Activated CD4-positive, alpha-beta T cell treated with anti-CD3 and anti-CD28 coated beads for 36 hours (primary cell): ENCODE data around the gene ITM2B. TPM values are rescaled to one million over a fixed set of nuclear protein-coding genes. Genes with fewer than 3 reads are reported as not detected.
"Not testable (repeated sequence)": the region's sequence is repeated elsewhere in the genome, so short reads cannot be mapped to it uniquely, and the experiment has no call there.

Source experiments
- ATAC-seq: fragments of 200-7000 bp; cut with Tn5 transposase; one replicate; pipeline ENCODE4 v1.10.0; 2021; ENCODE audit warnings: mild to moderate bottlenecking, moderate library complexity
- CTCF ChIA-PET: fragments of 350-600 bp; sonication (Branson Sonifier 250); formaldehyde crosslinking; loops from one replicate; lab custom pipeline; 2021; ENCODE audit warnings: antibody characterized with exemption; lab: Charles Lee
- POLR2A ChIA-PET: fragments of 350-600 bp; sonication (Branson Sonifier 250); formaldehyde crosslinking; loops from one replicate; lab custom pipeline; 2021; ENCODE audit warnings: antibody characterized with exemption, inconsistent platforms; lab: Charles Lee
- DNase-seq: peaks from one replicate; pipeline ENCODE4 v3.0.0-alpha.2; 2020
- H3K27ac Mint-ChIP-seq: one replicate; pipeline ENCODE4 v1.8.0; 2021; ENCODE audit warnings: mixed read lengths
- H3K27me3 Mint-ChIP-seq: one replicate; pipeline ENCODE4 v1.8.0; 2021; ENCODE audit warnings: mixed read lengths
- H3K36me3 Mint-ChIP-seq: one replicate; pipeline ENCODE4 v1.8.0; 2021; ENCODE audit warnings: low read depth, mixed read lengths
- H3K4me1 Mint-ChIP-seq: one replicate; pipeline ENCODE4 v1.8.0; 2021; ENCODE audit warnings: mixed read lengths
- H3K4me3 Mint-ChIP-seq: one replicate; pipeline ENCODE4 v1.8.0; 2021; ENCODE audit warnings: mild to moderate bottlenecking, moderate library complexity, mixed read lengths
- H3K9me3 Mint-ChIP-seq: one replicate; pipeline ENCODE4 v1.8.0; 2021; ENCODE audit warnings: low read depth, mixed read lengths
- intact Hi-C, 2 experiments: fragments of 100-400 bp; cut with DNase I in 1 of 2; cut with micrococcal nuclease in 1 of 2; formaldehyde crosslinking; loops; one replicate each; pipeline versions ENCODE4 v1.14.2 to v1.15.1; 2022 to 2024; cut with DNase I, micrococcal nuclease
- total RNA-seq, 2 experiments: library from RNA; stranded (reverse); gene quantifications; one replicate each; pipeline ENCODE4 v1.2.3, GENCODE V29; 2021

The ITM2B gene
- total RNA-seq, 2 experiments from 2014 or later: 67.0 to 96.5 TPM

GRCh38 chr13:48201044-48201443, 32.0 kb upstream of the ITM2B start:
- Mint-ChIP-seq H3K4me3 (no peak overlapping the region), H3K27ac (no peak overlapping the region), H3K4me1 (peaks cover 8% of the 10 kb centered on the region), H3K36me3 (no peaks in the 10 kb centered on the region), H3K27me3 (no peaks in the 10 kb centered on the region), H3K9me3 (peaks cover 5% of the 10 kb centered on the region)
- DNase-seq (no peak), ATAC-seq (no peak)
- ChIA-PET CTCF (interaction anchor here (0.6 kb wide), 1 partner anchor 141 kb away, joined by 3 read pairs; no protein-coding TSS in a partner anchor), POLR2A (no interaction called here)
- intact Hi-C loops: no loop called here

- H3K4me3 Mint-ChIP-seq, H3K27ac Mint-ChIP-seq, H3K27me3 Mint-ChIP-seq, ATAC-seq, DNase-seq, intact Hi-C loops, CTCF ChIA-PET, POLR2A ChIA-PET, H3K36me3 Mint-ChIP-seq: not testable (repeated sequence)
- Mint-ChIP-seq H3K9me3 (peaks cover 16% of the 10 kb centered on the region), H3K4me1 (peaks cover 17% of the 10 kb centered on the region)
Measured at GRCh38 chr13:48207207-48207606, 25.8 kb upstream of the ITM2B start.

GRCh38 chr13:48210178-48210577, 22.8 kb upstream of the ITM2B start:
- intact Hi-C loops: loop anchor here (1.0 kb wide), 5 partner anchors 10 to 352 kb away; no protein-coding TSS in a partner anchor
- ATAC-seq (peak; percentile 96), DNase-seq (no peak)
- Mint-ChIP-seq H3K36me3 (peaks cover 3% of the 10 kb centered on the region), H3K4me1 (peaks cover 24% of the 10 kb centered on the region), H3K9me3 (peaks cover 14% of the 10 kb centered on the region), H3K4me3 (no peak overlapping the region), H3K27me3 (peaks cover 13% of the 10 kb centered on the region), H3K27ac (no peak overlapping the region)
- ChIA-PET POLR2A (interaction anchor here (0.6 to 1.0 kb wide), 4 partner anchors 9 to 25 kb away, joined by 3 to 5 read pairs (median 3); no protein-coding TSS in a partner anchor), CTCF (interaction anchor here (1.0 kb wide), 1 partner anchor 11 kb away, joined by 7 read pairs; no protein-coding TSS in a partner anchor)

- ATAC-seq (peak; percentile 37), DNase-seq (peak; percentile 43)
- CTCF ChIA-PET: interaction anchor here (0.6 kb wide), 1 partner anchor 1811 kb away, joined by 4 read pairs; no protein-coding TSS in a partner anchor
- peaks cover 8% of the 10 kb centered on the region for H3K36me3 Mint-ChIP-seq
- H3K27me3 Mint-ChIP-seq: peaks cover 15% of the 10 kb centered on the region
- no peak overlapping the region for H3K27ac Mint-ChIP-seq
- POLR2A ChIA-PET: no interaction called here
- no peak overlapping the region for H3K4me3 Mint-ChIP-seq
- H3K9me3 Mint-ChIP-seq: peaks cover 15% of the 10 kb centered on the region
- intact Hi-C loops: loop anchor here in 1 of 2 experiments (5.0 kb wide), 1 partner anchor 57 kb away; no protein-coding TSS in a partner anchor
- peaks cover 30% of the 10 kb centered on the region for H3K4me1 Mint-ChIP-seq
Measured at GRCh38 chr13:48214519-48215121, 18.4 kb upstream of the ITM2B start.

DNA sequence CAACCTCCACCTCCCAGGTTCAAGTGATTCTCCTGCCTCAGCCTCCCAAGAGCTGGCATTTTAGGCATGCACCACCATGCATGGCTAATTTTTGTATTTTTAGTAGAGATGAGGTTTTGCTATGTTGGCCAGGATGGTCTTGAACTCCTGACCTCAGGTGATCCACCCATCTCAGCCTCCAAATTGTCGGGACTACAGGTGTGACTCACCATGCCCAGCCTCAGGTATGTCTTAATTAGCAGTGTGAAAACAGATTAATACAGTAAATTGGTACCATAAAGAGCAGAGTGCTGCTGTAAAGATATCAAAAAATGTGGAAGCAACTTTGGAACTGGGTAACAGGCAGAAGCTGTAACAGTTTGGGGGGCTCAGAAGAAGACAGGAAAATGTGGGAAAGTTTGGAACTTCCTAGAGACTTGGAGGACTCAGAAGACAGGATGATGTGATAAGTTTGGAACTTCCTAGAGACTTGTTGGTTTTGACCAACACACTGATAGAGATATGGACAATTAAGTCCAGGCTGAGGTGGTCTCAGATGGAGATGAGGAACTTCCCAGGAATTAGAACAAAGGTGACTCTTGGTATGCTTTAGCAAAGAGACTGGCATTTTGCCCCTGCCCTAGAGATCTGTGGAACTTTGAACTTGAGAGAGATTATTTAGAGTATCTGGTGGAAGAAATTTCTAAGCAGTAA, 17.3 kb upstream of the ITM2B start:
- peaks cover 15% of the 10 kb centered on the region for H3K27me3 Mint-ChIP-seq

GRCh38 chr13:48216204-48216711, 16.7 kb upstream of the ITM2B start:
- Mint-ChIP-seq H3K27me3 (peaks cover 15% of the 10 kb centered on the region), H3K4me1 (peaks cover 36% of the 10 kb centered on the region), H3K9me3 (peaks cover 15% of the 10 kb centered on the region), H3K4me3 (no peak overlapping the region), H3K27ac (no peak overlapping the region), H3K36me3 (peaks cover 8% of the 10 kb centered on the region)
- intact Hi-C loops: loop anchor here in 1 of 2 experiments (5.0 kb wide), 1 partner anchor 59 kb away; no protein-coding TSS in a partner anchor
- ATAC-seq (no peak), DNase-seq (no peak)
- ChIA-PET POLR2A (no interaction called here), CTCF (no interaction called here)

More for the DNA sequence above, 17.3 kb upstream of the ITM2B start:
- H3K4me1 Mint-ChIP-seq: peaks cover 31% of the 10 kb centered on the region
- ATAC-seq, POLR2A ChIA-PET, H3K36me3 Mint-ChIP-seq, DNase-seq, H3K4me3 Mint-ChIP-seq, H3K27ac Mint-ChIP-seq: not testable (repeated sequence)
- peaks cover 15% of the 10 kb centered on the region for H3K9me3 Mint-ChIP-seq
- intact Hi-C loops: loop anchor here in 1 of 2 experiments (5.0 kb wide), 1 partner anchor 58 kb away; no protein-coding TSS in a partner anchor
- CTCF ChIA-PET: interaction anchor here (0.6 kb wide), 1 partner anchor 1810 kb away, joined by 4 read pairs; no protein-coding TSS in a partner anchor

DNA sequence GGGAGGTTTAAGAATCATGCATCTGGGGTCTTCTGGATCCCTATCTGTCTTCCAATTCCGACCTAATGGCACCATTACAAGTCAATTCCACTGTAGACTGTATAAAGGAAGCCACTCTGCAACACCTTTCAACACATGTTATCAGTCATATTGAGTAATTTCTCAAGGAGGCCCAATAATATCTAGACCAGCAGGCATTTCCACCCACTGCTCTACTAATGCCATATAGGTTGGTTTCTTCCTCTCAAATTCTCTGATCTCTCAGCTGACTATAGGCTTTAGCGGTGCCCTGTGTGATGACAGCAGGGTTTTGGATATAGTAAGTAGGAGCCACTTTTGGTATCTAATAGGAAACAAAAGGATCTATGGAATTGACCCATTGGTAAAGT, 12.4 kb upstream of the ITM2B start:
- H3K36me3 Mint-ChIP-seq: peaks cover 6% of the 10 kb centered on the region
- H3K27me3 Mint-ChIP-seq: peaks cover 3% of the 10 kb centered on the region
- H3K4me1 Mint-ChIP-seq: peaks cover 51% of the 10 kb centered on the region
- no peak overlapping the region for H3K27ac Mint-ChIP-seq
- H3K4me3 Mint-ChIP-seq: peak overlapping the region; percentile 51
- POLR2A ChIA-PET: interaction anchor here (1.2 to 1.3 kb wide), 2 partner anchors 10 to 12 kb away, joined by 3 read pairs; partner anchors contain the start of gene ITM2B
- peak; percentile 37 for DNase-seq
- CTCF ChIA-PET: interaction anchor here (0.5 to 1.6 kb wide), 6 partner anchors 10 to 228 kb away, joined by 3 to 7 read pairs (median 4); partner anchors contain the start of gene NUDT15
- peaks cover 15% of the 10 kb centered on the region for H3K9me3 Mint-ChIP-seq
- intact Hi-C loops: loop anchor here (1.0 to 5.0 kb wide), 6 partner anchors 10 to 662 kb away; no protein-coding TSS in a partner anchor
- ATAC-seq: peak; percentile 76

- peak; percentile 16 for ATAC-seq
- Mint-ChIP-seq H3K27me3 (no peaks in the 10 kb centered on the region), H3K27ac (peak overlapping the region; percentile 77), H3K36me3 (peaks cover 2% of the 10 kb centered on the region), H3K9me3 (peaks cover 11% of the 10 kb centered on the region), H3K4me1 (peaks cover 51% of the 10 kb centered on the region), H3K4me3 (peak overlapping the region; percentile 51)
- ChIA-PET POLR2A (interaction anchor here (0.6 to 1.3 kb wide), 4 partner anchors 9 to 38 kb away, joined by 3 to 5 read pairs (median 4); partner anchors contain the start of gene ITM2B), CTCF (interaction anchor here (0.5 to 1.6 kb wide), 8 partner anchors 8 to 228 kb away, joined by 3 to 7 read pairs (median 4); partner anchors contain the start of gene ITM2B)
- intact Hi-C loops: loop anchor here (1.0 to 5.0 kb wide), 8 partner anchors 11 to 661 kb away; partner anchors contain the start of gene ITM2B (in 1 of the 2)
- no peak for DNase-seq
Measured at GRCh38 chr13:48220981-48221685, 11.9 kb upstream of the ITM2B start.

DNA sequence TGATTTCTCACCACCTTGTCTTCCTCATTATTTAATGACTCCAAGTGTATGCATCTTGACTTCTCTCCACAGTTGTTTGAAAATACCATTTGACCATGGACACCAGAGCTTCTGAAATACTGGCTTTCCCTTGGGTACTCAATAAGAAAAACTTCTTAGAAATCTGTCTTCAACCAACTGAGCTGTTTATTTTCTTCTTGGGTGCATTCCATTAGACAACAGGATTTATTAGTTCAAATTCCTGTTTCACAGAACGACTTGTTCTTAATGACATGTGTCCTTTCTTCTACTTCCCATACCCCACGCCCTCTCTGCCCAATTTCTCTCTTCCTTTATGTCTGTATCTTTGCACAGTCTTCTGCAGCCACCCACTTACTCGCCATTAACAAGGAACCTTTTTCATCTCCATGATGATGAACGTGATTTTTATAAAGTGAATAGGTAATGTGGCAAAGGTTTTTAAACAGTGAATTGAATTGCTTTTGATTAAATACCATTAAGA, 11.3 kb upstream of the ITM2B start:
- Mint-ChIP-seq H3K27me3 (no peaks in the 10 kb centered on the region), H3K4me3 (peak overlapping the region; percentile 51), H3K4me1 (peaks cover 51% of the 10 kb centered on the region), H3K36me3 (peaks cover 2% of the 10 kb centered on the region), H3K27ac (peak overlapping the region; percentile 77), H3K9me3 (peaks cover 9% of the 10 kb centered on the region)
- ChIA-PET POLR2A (interaction anchor here (0.6 to 1.3 kb wide), 3 partner anchors 9 to 37 kb away, joined by 3 to 5 read pairs (median 4); no protein-coding TSS in a partner anchor), CTCF (interaction anchor here (0.6 to 1.6 kb wide), 5 partner anchors 8 to 95 kb away, joined by 3 to 7 read pairs (median 4); partner anchors contain the start of gene ITM2B)
- intact Hi-C loops: loop anchor here (1.0 to 5.0 kb wide), 6 partner anchors 11 to 661 kb away; partner anchors contain the start of gene ITM2B (in 1 of the 2)
- DNase-seq: no peak
- ATAC-seq: no peak
